CD14-positive monocyte (primary cell): ENCODE measurements around the gene MXRA8. TPM values are rescaled to one million over a fixed set of nuclear protein-coding genes. Genes with fewer than 3 reads are reported as not detected.

ENCODE experiments used
- DNase-seq, 3 donors: peaks; one replicate each; pipeline ENCODE4 v3.0.0-alpha.2; 2011 to 2022
- H2AFZ ChIP-seq: 2 replicates; pipeline ENCODE4 v1.6.0; 2012; ENCODE audit warnings: mild to moderate bottlenecking, low read depth, low read length, inconsistent platforms; ENCODE audit not compliant: insufficient read depth, poor library complexity, severe bottlenecking
- H3K27ac ChIP-seq, 2 donors: 1 replicate in 1 of 2; 2 replicates in 1 of 2; pipeline ENCODE4 v1.5.1; 2012 to 2013; ENCODE audit warnings: low read length in 2 of 2, control low read depth in 1 of 2, inconsistent platforms in 1 of 2, low read depth in 1 of 2, mild to moderate bottlenecking in 1 of 2
- H3K27me3 ChIP-seq, 2 donors: one replicate each; pipeline versions ENCODE4 v1.6.0 to v1.6.1; 2011 to 2013; ENCODE audit warnings: low read length in 2 of 2; ENCODE audit not compliant: control insufficient read depth in 2 of 2, insufficient read depth in 2 of 2
- H3K36me3 ChIP-seq, 2 donors: replicated peaks in 1 of 2; 1 replicate in 1 of 2; 2 replicates in 1 of 2; pipeline versions ENCODE4 v1.5.1 to v1.6.1; 2012 to 2013; ENCODE audit warnings: low read length in 2 of 2, control low read depth in 1 of 2, inconsistent platforms in 1 of 2, mild to moderate bottlenecking in 1 of 2; ENCODE audit not compliant: insufficient read depth in 2 of 2, control insufficient read depth in 1 of 2
- H3K4me1 ChIP-seq, 2 donors: 1 replicate in 1 of 2; 2 replicates in 1 of 2; pipeline versions ENCODE4 v1.5.1 to v1.6.1; 2012 to 2013; ENCODE audit warnings: low read length in 2 of 2, control low read depth in 1 of 2, inconsistent platforms in 1 of 2, mild to moderate bottlenecking in 1 of 2, moderate library complexity in 1 of 2; ENCODE audit not compliant: insufficient read depth in 2 of 2, control insufficient read depth in 1 of 2
- H3K4me2 ChIP-seq: replicated peaks from 2 replicates; pipeline ENCODE3; 2012; ENCODE audit warnings: low read length, moderate library complexity, mild to moderate bottlenecking; ENCODE audit not compliant: poor library complexity, severe bottlenecking; ENCODE audit errors: extremely low read depth
- H3K4me3 ChIP-seq, 3 experiments: fragments of 200-600 bp in 1 of 3; sonication (generic) in 1 of 3; replicated peaks in 1 of 3; 1 replicate in 2 of 3; 2 replicates in 1 of 3; pipeline ENCODE4 v1.5.1; 2011 to 2013; ENCODE audit warnings: low read length in 3 of 3, mild to moderate bottlenecking in 3 of 3, control low read depth in 2 of 3, low read depth in 2 of 3, inconsistent platforms in 1 of 3, moderate library complexity in 1 of 3
- H3K79me2 ChIP-seq: 2 replicates; pipeline ENCODE4 v1.6.0; 2012; ENCODE audit warnings: mild to moderate bottlenecking, control low read depth, inconsistent platforms, low read length, moderate library complexity; ENCODE audit not compliant: insufficient read depth
- H3K9ac ChIP-seq: 2 replicates; pipeline ENCODE4 v1.6.0; 2017; ENCODE audit warnings: low read length, mild to moderate bottlenecking; ENCODE audit not compliant: insufficient read depth, poor library complexity, severe bottlenecking
- H3K9me3 ChIP-seq, 2 donors: replicated peaks in 1 of 2; 1 replicate in 1 of 2; 2 replicates in 1 of 2; pipeline versions ENCODE4 v1.5.1 to v1.6.1; 2012 to 2013; ENCODE audit warnings: low read length in 2 of 2, control low read depth in 1 of 2; ENCODE audit not compliant: control insufficient read depth in 1 of 2, insufficient read depth in 1 of 2
- H4K20me1 ChIP-seq: 2 replicates; pipeline ENCODE4 v1.6.0; 2012; ENCODE audit warnings: mild to moderate bottlenecking, low read length, control low read depth, moderate library complexity; ENCODE audit not compliant: insufficient read depth
- H3K27ac Mint-ChIP-seq, 7 donors: one replicate each; pipeline ENCODE4 v1.8.0; 2020; ENCODE audit warnings: mild to moderate bottlenecking in 7 of 7, mixed read lengths in 7 of 7, moderate library complexity in 6 of 7, inconsistent platforms in 2 of 7
- H3K27me3 Mint-ChIP-seq, 3 donors: one replicate each; pipeline ENCODE4 v1.8.0; 2021 to 2022; ENCODE audit warnings: low read depth in 3 of 3, mild to moderate bottlenecking in 3 of 3, mixed read lengths in 3 of 3, moderate library complexity in 3 of 3, inconsistent platforms in 1 of 3
- H3K36me3 Mint-ChIP-seq, 2 donors: one replicate each; pipeline ENCODE4 v1.8.0; 2020; ENCODE audit warnings: mixed read lengths in 2 of 2, inconsistent platforms in 1 of 2, mild to moderate bottlenecking in 1 of 2
- H3K4me1 Mint-ChIP-seq: one replicate; pipeline ENCODE4 v1.8.0; 2020; ENCODE audit warnings: mild to moderate bottlenecking, mixed read lengths
- H3K4me3 Mint-ChIP-seq, 2 donors: one replicate each; pipeline ENCODE4 v1.8.0; 2020; ENCODE audit warnings: mild to moderate bottlenecking in 2 of 2, mixed read lengths in 2 of 2, moderate library complexity in 1 of 2
- H3K9me3 Mint-ChIP-seq, 7 donors: one replicate each; pipeline ENCODE4 v1.8.0; 2020 to 2022; ENCODE audit warnings: mixed read lengths in 7 of 7, mild to moderate bottlenecking in 6 of 7, moderate library complexity in 6 of 7, inconsistent platforms in 2 of 7
- WGBS: methylation state at CpG from one replicate; pipeline ENCODE4 v1.1.5; 2013; ENCODE audit warnings: missing lambda C conversion rate; ENCODE audit not compliant: insufficient coverage; 5-methylcytosine and 5-hydroxymethylcytosine counted together
- intact Hi-C, 2 donors: fragments of 100-400 bp; cut with micrococcal nuclease; formaldehyde crosslinking; loops; one replicate each; pipeline versions ENCODE4 v1.15.0 to v1.15.1; 2023
- polyA plus RNA-seq, 3 donors: library from polyadenylated mRNA; depleted of rRNA in 1 of 3; unstranded in 2 of 3; stranded (reverse) in 1 of 3; fragments of 300-500 nt in 2 of 3; fragments of >200 nt in 1 of 3; fragmentation: Illumina TruSeq in 2 of 3; gene quantifications; 1 replicate in 2 of 3; 2 replicates in 1 of 3; pipeline ENCODE4 v1.2.3, GENCODE V29; 2012 to 2021
- TF ChIP-seq, protein P1 (sequence below): fragments of 200-600 bp; IDR thresholded peaks from one replicate; pipeline ENCODE4 v1.8.0; 2022; ENCODE audit warnings: antibody characterized with exemption, mild to moderate bottlenecking

The MXRA8 gene
- polyA plus RNA-seq, 3 donors, result not detected

GRCh38 chr1:1347026-1347595 is 11.2 kb downstream of the MXRA8 start:
- Histone ChIP-seq H4K20me1 (peaks cover 43% of the 10 kb centered on the region), H3K36me3 (no peaks in the 10 kb centered on the region), H2AFZ (no peak overlapping the region), H3K9ac (no peak overlapping the region), H3K79me2 (peaks cover 28% of the 10 kb centered on the region), H3K4me3 (no peak overlapping the region), H3K4me1 (peaks cover 11 to 17% of the 10 kb centered on the region in 2 donors), H3K4me2 (peak overlapping the region; percentile 91), H3K27ac (no peak overlapping the region), H3K9me3 (no peaks in the 10 kb centered on the region), H3K27me3 (peaks cover 0 to 7% of the 10 kb centered on the region in 2 donors)
- Mint-ChIP-seq H3K27ac (no peak overlapping the region), H3K4me3 (peak overlapping the region in 1 of 2 donors; percentile 81), H3K27me3 (peaks cover 6 to 20% (median 10%) of the 10 kb centered on the region in 3 donors), H3K36me3 (peaks cover 0 to 1% of the 10 kb centered on the region in 2 donors), H3K4me1 (peaks cover 16% of the 10 kb centered on the region), H3K9me3 (peaks cover 0 to 2% (median 0%) of the 10 kb centered on the region in 7 donors)
- TF ChIP-seq, protein P1, sequence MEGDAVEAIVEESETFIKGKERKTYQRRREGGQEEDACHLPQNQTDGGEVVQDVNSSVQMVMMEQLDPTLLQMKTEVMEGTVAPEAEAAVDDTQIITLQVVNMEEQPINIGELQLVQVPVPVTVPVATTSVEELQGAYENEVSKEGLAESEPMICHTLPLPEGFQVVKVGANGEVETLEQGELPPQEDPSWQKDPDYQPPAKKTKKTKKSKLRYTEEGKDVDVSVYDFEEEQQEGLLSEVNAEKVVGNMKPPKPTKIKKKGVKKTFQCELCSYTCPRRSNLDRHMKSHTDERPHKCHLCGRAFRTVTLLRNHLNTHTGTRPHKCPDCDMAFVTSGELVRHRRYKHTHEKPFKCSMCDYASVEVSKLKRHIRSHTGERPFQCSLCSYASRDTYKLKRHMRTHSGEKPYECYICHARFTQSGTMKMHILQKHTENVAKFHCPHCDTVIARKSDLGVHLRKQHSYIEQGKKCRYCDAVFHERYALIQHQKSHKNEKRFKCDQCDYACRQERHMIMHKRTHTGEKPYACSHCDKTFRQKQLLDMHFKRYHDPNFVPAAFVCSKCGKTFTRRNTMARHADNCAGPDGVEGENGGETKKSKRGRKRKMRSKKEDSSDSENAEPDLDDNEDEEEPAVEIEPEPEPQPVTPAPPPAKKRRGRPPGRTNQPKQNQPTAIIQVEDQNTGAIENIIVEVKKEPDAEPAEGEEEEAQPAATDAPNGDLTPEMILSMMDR, result no peak
- 95% methylated on average over 9 of the region's 10 CpGs for WGBS
- intact Hi-C loops, result no loop called here
- DNase-seq, result no peak

GRCh38 chr1:1346501-1346890 is 11.9 kb downstream of the MXRA8 start:
- Histone ChIP-seq H3K36me3 (peaks cover 0 to 3% of the 10 kb centered on the region in 2 donors), H4K20me1 (peaks cover 44% of the 10 kb centered on the region), H3K4me3 (no peak overlapping the region), H2AFZ (no peak overlapping the region), H3K27me3 (peaks cover 0 to under 1% of the 10 kb centered on the region in 2 donors), H3K27ac (no peak overlapping the region), H3K79me2 (peaks cover 28% of the 10 kb centered on the region), H3K9me3 (no peaks in the 10 kb centered on the region), H3K9ac (no peak overlapping the region), H3K4me1 (peaks cover 11 to 17% of the 10 kb centered on the region in 2 donors), H3K4me2 (no peak overlapping the region)
- Mint-ChIP-seq H3K36me3 (peaks cover 0 to 4% of the 10 kb centered on the region in 2 donors), H3K4me3 (no peak overlapping the region), H3K9me3 (no peaks in the 10 kb centered on the region), H3K27ac (peak overlapping the region in 1 of 7 donors; percentile 27), H3K4me1 (peaks cover 16% of the 10 kb centered on the region), H3K27me3 (peaks cover under 1 to 14% (median 5%) of the 10 kb centered on the region in 3 donors)
- WGBS, result 95% methylated on average over 8 of the region's 10 CpGs
- TF ChIP-seq, protein P1, result no peak
- DNase-seq, result no peak
- intact Hi-C loops, result no loop called here
